ENCODE measurements around the gene SEMA5A.

SEMA5A gene

DNA sequence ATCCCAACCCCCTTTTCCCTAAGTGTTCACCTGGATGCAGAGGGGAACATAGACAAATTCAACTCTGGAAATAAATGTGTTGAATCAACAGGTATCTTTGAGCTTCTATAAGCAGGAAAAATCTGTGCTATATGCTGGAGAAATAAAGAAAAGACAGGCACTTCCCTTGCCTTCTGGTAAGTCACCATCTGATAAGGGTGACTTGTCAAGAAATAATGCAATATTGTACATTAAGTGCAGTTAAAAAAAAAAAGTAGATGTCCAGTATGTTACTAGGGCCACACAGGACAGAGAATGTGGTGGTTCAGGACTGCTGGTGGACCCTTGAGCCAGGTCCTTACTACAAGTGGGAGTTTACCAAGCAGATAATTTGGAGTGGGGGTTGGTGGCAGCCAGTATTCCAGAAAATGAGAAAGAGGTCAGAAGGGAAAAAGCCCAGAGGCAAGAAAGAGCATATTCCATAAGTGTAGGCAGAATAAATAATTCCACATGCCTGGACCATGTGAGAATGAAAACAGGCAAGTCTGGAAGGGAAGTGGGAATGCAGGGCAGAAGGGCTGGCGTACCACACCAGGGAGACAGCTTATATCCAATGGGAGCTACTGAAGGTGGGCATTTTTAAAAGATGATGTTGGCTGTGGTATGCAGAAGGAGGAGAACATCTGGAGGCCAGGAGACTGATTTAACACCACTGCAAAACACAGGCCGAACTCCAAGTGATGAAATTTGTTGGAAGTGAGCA lies 209.9 kb downstream of the SEMA5A start:
- H3K36me3 ChIP-seq (ENCODE audit: control insufficient read depth in 5 of 5, insufficient read depth in 5 of 5, low read length in 5 of 5): no peaks in the 10 kb centered on the region
- H3K9ac ChIP-seq (ENCODE audit: low read length in 5 of 5): no peak overlapping the region
- H3K9me3 ChIP-seq (ENCODE audit: control insufficient read depth in 5 of 5, low read length in 5 of 5): peaks cover 0 to 3% (median 0%) of the 10 kb centered on the region in 5 donors
- peaks cover 0 to 2% (median 0%) of the 10 kb centered on the region in 5 donors for H3K4me1 ChIP-seq (ENCODE audit: control insufficient read depth in 5 of 5, insufficient read depth in 5 of 5, low read length in 5 of 5)
- H3K4me3 ChIP-seq (ENCODE audit: low read depth in 1 of 5, low read length in 5 of 5): no peak overlapping the region
- H3K27me3 ChIP-seq (ENCODE audit: control insufficient read depth in 5 of 5, insufficient read depth in 4 of 5, low read length in 5 of 5): no peaks in the 10 kb centered on the region
- H3K27ac ChIP-seq (ENCODE audit: low read depth, low read length): no peak overlapping the region

DNA sequence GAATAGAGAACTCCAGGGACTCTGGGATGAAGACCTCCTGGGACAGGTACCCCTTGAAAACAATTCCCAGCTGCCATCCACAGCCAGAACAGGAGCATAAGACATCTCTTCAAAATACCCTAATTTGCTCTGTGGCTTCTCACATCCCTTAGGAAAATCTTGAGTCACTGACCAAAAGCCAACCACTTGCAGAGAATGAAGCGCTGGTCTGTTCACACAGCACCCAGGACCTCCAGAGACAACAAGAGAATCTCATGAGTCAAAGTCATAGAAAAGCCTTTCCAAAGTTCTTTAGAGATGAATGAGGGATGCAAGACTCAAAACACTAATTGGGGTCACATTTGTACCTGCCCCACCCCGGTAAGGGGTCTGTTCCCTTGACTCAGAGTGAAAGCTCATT lies 210.6 kb downstream of the SEMA5A start:
- Histone ChIP-seq H3K9ac (ENCODE audit: low read length in 5 of 5) (no peak overlapping the region), H3K27me3 (ENCODE audit: control insufficient read depth in 5 of 5, insufficient read depth in 4 of 5, low read length in 5 of 5) (no peaks in the 10 kb centered on the region), H3K36me3 (ENCODE audit: control insufficient read depth in 5 of 5, insufficient read depth in 5 of 5, low read length in 5 of 5) (no peaks in the 10 kb centered on the region), H3K4me1 (ENCODE audit: control insufficient read depth in 5 of 5, insufficient read depth in 5 of 5, low read length in 5 of 5) (peaks cover 0 to 2% (median 0%) of the 10 kb centered on the region in 5 donors), H3K27ac (ENCODE audit: low read depth, low read length) (no peak overlapping the region), H3K4me3 (ENCODE audit: low read depth in 1 of 5, low read length in 5 of 5) (no peak overlapping the region), H3K9me3 (ENCODE audit: control insufficient read depth in 5 of 5, low read length in 5 of 5) (peaks cover 0 to under 1% (median 0%) of the 10 kb centered on the region in 5 donors)

DNA sequence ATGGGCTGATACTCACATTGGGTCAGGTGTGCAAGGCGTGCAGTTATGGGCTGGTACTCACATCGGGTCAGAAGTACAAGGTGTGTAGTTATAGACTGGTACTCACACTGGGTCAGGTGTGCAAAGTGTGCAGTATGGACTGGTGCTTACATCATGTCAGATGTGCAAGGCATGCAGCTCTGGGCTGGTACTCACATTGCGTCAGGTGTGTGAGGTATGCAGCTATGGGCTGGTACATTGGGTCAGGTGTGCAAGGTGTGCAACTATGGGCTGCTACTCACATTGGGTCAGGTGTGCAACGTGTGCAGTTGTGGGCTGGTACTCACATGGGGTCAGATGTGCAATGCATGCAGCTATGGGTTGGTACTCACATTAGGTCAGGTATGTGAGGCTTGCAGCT lies 213.8 kb downstream of the SEMA5A start:
- Histone ChIP-seq H3K9me3 (ENCODE audit: control insufficient read depth in 5 of 5, low read length in 5 of 5) (no peaks in the 10 kb centered on the region), H3K4me1 (ENCODE audit: control insufficient read depth in 5 of 5, insufficient read depth in 5 of 5, low read length in 5 of 5) (no peaks in the 10 kb centered on the region), H3K27ac (ENCODE audit: low read depth, low read length) (no peak overlapping the region), H3K36me3 (ENCODE audit: control insufficient read depth in 5 of 5, insufficient read depth in 5 of 5, low read length in 5 of 5) (no peaks in the 10 kb centered on the region), H3K27me3 (ENCODE audit: control insufficient read depth in 5 of 5, insufficient read depth in 4 of 5, low read length in 5 of 5) (no peaks in the 10 kb centered on the region), H3K9ac (ENCODE audit: low read length in 5 of 5) (no peak overlapping the region), H3K4me3 (ENCODE audit: low read depth in 1 of 5, low read length in 5 of 5) (no peak overlapping the region)

DNA sequence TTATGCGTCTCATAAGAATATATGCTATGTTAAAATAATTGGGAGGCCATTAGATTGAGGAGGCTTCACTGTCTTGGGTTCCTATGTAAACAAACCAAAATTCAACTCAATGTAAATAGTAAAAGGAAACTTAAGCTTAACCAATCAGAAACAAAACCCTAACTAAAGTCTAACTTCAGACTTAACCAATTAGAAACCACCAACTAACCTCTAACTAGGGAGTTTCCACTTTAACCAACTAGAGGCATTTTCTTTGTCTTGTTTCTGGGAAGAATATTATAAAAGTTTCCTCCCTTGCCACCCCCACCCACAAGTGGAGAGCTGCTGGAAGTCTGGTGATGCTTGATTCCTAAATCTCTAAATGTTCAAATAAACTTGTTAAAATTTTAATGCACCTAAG lies 214.5 kb downstream of the SEMA5A start:
- Histone ChIP-seq H3K9me3 (ENCODE audit: control insufficient read depth in 5 of 5, low read length in 5 of 5) (no peaks in the 10 kb centered on the region), H3K9ac (ENCODE audit: low read length in 5 of 5) (no peak overlapping the region), H3K27ac (ENCODE audit: low read depth, low read length) (no peak overlapping the region), H3K4me3 (ENCODE audit: low read depth in 1 of 5, low read length in 5 of 5) (no peak overlapping the region), H3K27me3 (ENCODE audit: control insufficient read depth in 5 of 5, insufficient read depth in 4 of 5, low read length in 5 of 5) (no peaks in the 10 kb centered on the region), H3K36me3 (ENCODE audit: control insufficient read depth in 5 of 5, insufficient read depth in 5 of 5, low read length in 5 of 5) (no peaks in the 10 kb centered on the region), H3K4me1 (ENCODE audit: control insufficient read depth in 5 of 5, insufficient read depth in 5 of 5, low read length in 5 of 5) (no peaks in the 10 kb centered on the region)

DNA sequence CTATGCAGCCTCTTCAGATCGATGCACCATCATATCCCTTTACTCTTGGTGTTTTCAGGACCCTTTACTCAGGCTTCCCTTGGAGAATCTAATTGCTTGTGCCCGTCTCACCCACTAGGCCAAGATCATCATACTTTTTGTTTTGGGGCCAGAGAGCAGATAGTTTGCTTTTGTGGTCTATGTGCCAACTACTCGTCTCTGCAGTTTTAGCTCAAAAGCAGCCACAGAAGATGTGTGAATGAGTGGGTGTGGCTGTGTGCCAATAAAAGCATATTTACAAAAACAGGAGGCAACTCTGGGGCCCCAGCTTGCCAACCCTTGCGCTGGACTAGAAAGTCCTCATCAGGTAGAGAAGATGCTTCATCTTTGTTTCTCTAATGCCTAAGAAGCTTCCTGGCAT lies 216.8 kb downstream of the SEMA5A start:
- Histone ChIP-seq H3K27me3 (ENCODE audit: control insufficient read depth in 5 of 5, insufficient read depth in 4 of 5, low read length in 5 of 5) (no peaks in the 10 kb centered on the region), H3K36me3 (ENCODE audit: control insufficient read depth in 5 of 5, insufficient read depth in 5 of 5, low read length in 5 of 5) (no peaks in the 10 kb centered on the region), H3K27ac (ENCODE audit: low read depth, low read length) (no peak overlapping the region), H3K9ac (ENCODE audit: low read length in 5 of 5) (no peak overlapping the region), H3K9me3 (ENCODE audit: control insufficient read depth in 5 of 5, low read length in 5 of 5) (no peaks in the 10 kb centered on the region), H3K4me1 (ENCODE audit: control insufficient read depth in 5 of 5, insufficient read depth in 5 of 5, low read length in 5 of 5) (no peaks in the 10 kb centered on the region), H3K4me3 (ENCODE audit: low read depth in 1 of 5, low read length in 5 of 5) (no peak overlapping the region)

DNA sequence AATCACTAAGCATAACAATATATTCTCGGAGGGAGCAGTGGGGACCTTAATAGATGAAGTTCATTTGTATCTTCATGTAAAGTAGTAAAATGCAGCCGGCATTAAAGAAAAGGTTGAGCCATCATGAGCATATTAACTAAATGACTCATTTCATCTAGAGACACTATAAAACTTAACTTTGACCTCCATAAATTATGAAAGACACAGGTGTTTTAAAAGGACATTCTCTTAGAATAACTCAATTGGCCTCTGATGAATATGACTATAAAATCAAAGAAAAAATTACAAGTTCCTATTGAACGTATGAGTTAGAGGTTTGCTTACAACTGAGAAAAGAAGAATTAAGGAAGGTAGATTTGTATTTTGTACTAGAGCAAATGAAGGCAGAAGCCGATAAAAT lies 220.3 kb downstream of the SEMA5A start:
- H3K4me3 ChIP-seq (ENCODE audit: low read depth in 1 of 5, low read length in 5 of 5): no peak overlapping the region
- H3K9me3 ChIP-seq (ENCODE audit: control insufficient read depth in 5 of 5, low read length in 5 of 5): no peaks in the 10 kb centered on the region
- H3K9ac ChIP-seq (ENCODE audit: low read length in 5 of 5): no peak overlapping the region
- H3K4me1 ChIP-seq (ENCODE audit: control insufficient read depth in 5 of 5, insufficient read depth in 5 of 5, low read length in 5 of 5): no peaks in the 10 kb centered on the region
- H3K36me3 ChIP-seq (ENCODE audit: control insufficient read depth in 5 of 5, insufficient read depth in 5 of 5, low read length in 5 of 5): no peaks in the 10 kb centered on the region
- H3K27ac ChIP-seq (ENCODE audit: low read depth, low read length): no peak overlapping the region
- H3K27me3 ChIP-seq (ENCODE audit: control insufficient read depth in 5 of 5, insufficient read depth in 4 of 5, low read length in 5 of 5): no peaks in the 10 kb centered on the region

DNA sequence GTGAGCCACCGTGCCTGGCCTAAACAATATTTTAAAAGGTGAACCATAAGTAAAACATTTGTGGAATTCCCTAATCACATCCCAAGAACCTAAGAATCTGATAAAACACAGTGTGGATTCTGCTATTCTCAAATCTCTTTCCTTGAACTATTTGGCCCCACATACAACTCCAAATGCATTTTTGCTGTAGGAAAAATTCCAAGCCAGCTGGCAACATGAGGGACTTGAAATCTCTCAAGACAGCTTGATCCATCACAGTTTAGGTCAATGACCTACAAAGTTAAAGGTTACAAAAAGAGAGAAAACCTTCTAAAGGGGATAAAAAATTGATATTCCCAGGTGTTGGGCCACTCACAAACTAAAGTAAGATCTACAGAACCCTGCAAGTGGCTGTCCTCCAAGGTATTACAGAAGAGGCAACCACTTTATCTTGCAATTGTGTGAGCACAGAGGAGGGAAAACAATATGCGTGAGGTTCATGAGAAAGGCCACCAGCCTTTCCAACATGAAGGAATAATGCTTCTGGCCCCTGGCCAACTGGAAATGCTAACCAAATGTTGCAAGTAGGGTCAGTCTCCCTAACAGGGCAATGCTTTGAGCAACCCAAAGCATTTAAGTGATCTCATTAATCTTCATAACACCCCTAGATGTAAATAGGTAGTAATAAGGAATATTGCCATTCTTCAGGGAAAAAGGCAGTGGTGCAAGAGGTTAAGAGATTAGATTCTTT lies 221.4 kb downstream of the SEMA5A start:
- no peaks in the 10 kb centered on the region for H3K9me3 ChIP-seq (ENCODE audit: control insufficient read depth in 5 of 5, low read length in 5 of 5)
- no peak overlapping the region for H3K9ac ChIP-seq (ENCODE audit: low read length in 5 of 5)
- H3K27me3 ChIP-seq (ENCODE audit: control insufficient read depth in 5 of 5, insufficient read depth in 4 of 5, low read length in 5 of 5): no peaks in the 10 kb centered on the region
- no peaks in the 10 kb centered on the region for H3K36me3 ChIP-seq (ENCODE audit: control insufficient read depth in 5 of 5, insufficient read depth in 5 of 5, low read length in 5 of 5)
- no peak overlapping the region for H3K4me3 ChIP-seq (ENCODE audit: low read depth in 1 of 5, low read length in 5 of 5)
- H3K4me1 ChIP-seq (ENCODE audit: control insufficient read depth in 5 of 5, insufficient read depth in 5 of 5, low read length in 5 of 5): no peaks in the 10 kb centered on the region
- no peak overlapping the region for H3K27ac ChIP-seq (ENCODE audit: low read depth, low read length)

DNA sequence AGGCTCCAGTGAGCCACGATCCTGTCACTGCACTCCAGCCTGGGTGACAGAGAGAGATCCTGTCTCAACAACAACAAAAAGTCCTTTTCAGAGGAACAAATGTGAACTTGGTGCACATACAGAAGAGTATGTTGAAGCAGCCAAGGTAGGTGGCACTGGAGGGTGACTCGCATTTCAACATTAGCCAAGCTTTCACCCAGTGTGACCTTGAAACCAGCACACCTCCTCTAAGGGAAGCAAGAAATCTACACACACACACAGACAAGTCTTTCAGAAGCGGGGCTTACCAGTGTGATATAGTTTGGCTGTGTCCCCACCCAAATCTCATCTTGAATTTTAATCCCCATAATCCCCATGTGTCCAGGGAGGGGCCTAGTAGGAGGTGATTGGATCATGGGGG lies 225.2 kb downstream of the SEMA5A start:
- Histone ChIP-seq H3K9me3 (ENCODE audit: control insufficient read depth in 5 of 5, low read length in 5 of 5) (no peaks in the 10 kb centered on the region), H3K4me3 (ENCODE audit: low read depth in 1 of 5, low read length in 5 of 5) (no peak overlapping the region), H3K4me1 (ENCODE audit: control insufficient read depth in 5 of 5, insufficient read depth in 5 of 5, low read length in 5 of 5) (no peaks in the 10 kb centered on the region), H3K36me3 (ENCODE audit: control insufficient read depth in 5 of 5, insufficient read depth in 5 of 5, low read length in 5 of 5) (no peaks in the 10 kb centered on the region), H3K27me3 (ENCODE audit: control insufficient read depth in 5 of 5, insufficient read depth in 4 of 5, low read length in 5 of 5) (no peaks in the 10 kb centered on the region), H3K27ac (ENCODE audit: low read depth, low read length) (no peak overlapping the region), H3K9ac (ENCODE audit: low read length in 5 of 5) (no peak overlapping the region)

DNA sequence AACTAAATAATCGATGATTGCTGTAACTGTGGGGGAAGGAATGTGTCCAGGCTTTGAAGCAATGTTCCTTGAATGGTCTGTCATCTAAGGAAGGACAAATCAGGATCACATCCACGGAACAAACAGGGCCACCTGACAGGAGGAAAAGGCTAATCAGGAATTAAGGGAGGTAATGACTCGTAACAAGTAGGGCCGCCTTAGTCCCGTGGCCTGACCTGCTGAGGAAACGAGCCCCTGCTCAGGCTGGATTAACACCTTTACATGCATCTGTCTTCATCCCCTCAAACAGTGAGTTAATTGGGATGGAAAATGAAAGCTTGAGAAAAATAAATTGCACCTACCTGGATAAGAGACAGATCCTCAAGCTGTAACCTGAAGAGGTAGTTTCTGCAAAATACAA lies 227.8 kb downstream of the SEMA5A start:
- no peak overlapping the region for H3K9ac ChIP-seq (ENCODE audit: low read length in 5 of 5)
- H3K27me3 ChIP-seq (ENCODE audit: control insufficient read depth in 5 of 5, insufficient read depth in 4 of 5, low read length in 5 of 5): no peaks in the 10 kb centered on the region
- no peaks in the 10 kb centered on the region for H3K9me3 ChIP-seq (ENCODE audit: control insufficient read depth in 5 of 5, low read length in 5 of 5)
- no peaks in the 10 kb centered on the region for H3K4me1 ChIP-seq (ENCODE audit: control insufficient read depth in 5 of 5, insufficient read depth in 5 of 5, low read length in 5 of 5)
- no peak overlapping the region for H3K27ac ChIP-seq (ENCODE audit: low read depth, low read length)
- H3K36me3 ChIP-seq (ENCODE audit: control insufficient read depth in 5 of 5, insufficient read depth in 5 of 5, low read length in 5 of 5): no peaks in the 10 kb centered on the region
- H3K4me3 ChIP-seq (ENCODE audit: low read depth in 1 of 5, low read length in 5 of 5): no peak overlapping the region

DNA sequence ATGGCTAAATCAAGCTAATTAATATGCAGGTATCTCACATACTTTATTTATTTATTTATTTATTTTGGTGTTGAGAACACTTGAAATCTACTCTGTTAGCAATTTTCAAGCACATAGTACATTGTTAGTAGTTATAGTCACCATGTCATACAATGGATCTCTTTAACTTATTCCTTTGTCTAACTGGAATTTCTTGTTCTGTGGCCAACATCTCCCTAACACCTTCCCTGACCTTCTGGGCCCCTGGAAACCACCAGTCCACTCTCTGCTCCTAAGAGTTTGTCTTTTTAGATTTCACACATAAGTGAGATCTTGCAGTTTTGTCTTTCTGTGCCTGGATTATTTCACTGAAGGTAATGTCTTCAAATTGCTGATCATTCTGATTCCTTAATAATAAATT lies 229.1 kb downstream of the SEMA5A start:
- Histone ChIP-seq H3K9me3 (ENCODE audit: control insufficient read depth in 5 of 5, low read length in 5 of 5) (no peaks in the 10 kb centered on the region), H3K27me3 (ENCODE audit: control insufficient read depth in 5 of 5, insufficient read depth in 4 of 5, low read length in 5 of 5) (no peaks in the 10 kb centered on the region), H3K9ac (ENCODE audit: low read length in 5 of 5) (no peak overlapping the region), H3K4me3 (ENCODE audit: low read depth in 1 of 5, low read length in 5 of 5) (no peak overlapping the region), H3K4me1 (ENCODE audit: control insufficient read depth in 5 of 5, insufficient read depth in 5 of 5, low read length in 5 of 5) (no peaks in the 10 kb centered on the region), H3K27ac (ENCODE audit: low read depth, low read length) (no peak overlapping the region), H3K36me3 (ENCODE audit: control insufficient read depth in 5 of 5, insufficient read depth in 5 of 5, low read length in 5 of 5) (no peaks in the 10 kb centered on the region)
